Measurements from ENCODE around the gene BMP8A.

- no peak for TF ChIP-seq CTCF (IDR thresholded peaks at IDR 0.05)
- TF ChIP-seq EP300 (IDR thresholded peaks at IDR 0.05) = no peak
- TF ChIP-seq POLR2AphosphoS5 (IDR thresholded peaks at IDR 0.05) = no peak
These were observed 37.8 kb upstream of the BMP8A start for GRCh38 chr1:39453603-39454002.

All from sigmoid colon (tissue), 4 donors.